ENCODE measurements around the gene ZC3H7A. TPM values are rescaled to one million over a fixed set of nuclear protein-coding genes. Genes with fewer than 3 reads are reported as not detected.

ZC3H7A gene
- total and polyA plus RNA-seq, 2 of the 4 experiments (the other 2 are of a cell fraction): 22.2 to 53.9 TPM

DNA sequence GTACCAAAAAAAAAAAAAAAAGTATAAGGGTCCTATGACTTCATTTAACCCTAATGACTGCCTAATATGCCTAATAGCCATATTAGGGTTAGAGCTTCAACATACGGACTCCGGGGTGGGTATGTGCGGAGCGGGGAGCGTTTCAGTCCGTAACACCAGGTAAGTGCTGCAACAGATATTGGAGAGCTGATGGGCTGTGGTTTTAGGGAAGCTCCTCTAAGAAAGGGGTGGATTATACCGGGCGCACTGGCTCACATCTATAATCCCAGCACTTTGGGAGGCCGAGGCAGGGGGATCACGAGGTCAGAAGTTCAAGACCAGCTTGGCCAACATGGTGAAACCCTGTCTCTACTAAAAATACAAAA lies 1.9 kb upstream of the ZC3H7A start:
- in situ Hi-C loops (cut with MboI; ENCODE audit: low sequenced_read_pairs) (no loop called here), intact Hi-C loops (cut with micrococcal nuclease) (no loop called here), dilution Hi-C loops (cut with HindIII; ENCODE audit: low sequenced_read_pairs, unreplicated experiment) (no loop called here)
- Histone ChIP-seq H3K4me2 (ENCODE audit: low read depth, low read length) (no peak overlapping the region), H4K20me1 (ENCODE audit: insufficient read depth, low read length) (peaks cover 21% of the 10 kb centered on the region), H3K4me1 (ENCODE audit: control insufficient read depth, insufficient read depth, low read length) (peaks cover 21% of the 10 kb centered on the region), H3K23ac (ENCODE audit: low read depth, low read length) (0 out of 2 replicates have a peak overlapping the region, but pooled peaks have one; percentile 95), H3K9me1 (ENCODE audit: insufficient read depth, low read length) (peaks cover 25% of the 10 kb centered on the region), H2AFZ (replicated peaks; ENCODE audit: low read length, poor library complexity) (no peak overlapping the region), H2BK15ac (ENCODE audit: low read depth, low read length) (no peak overlapping the region), H4K8ac (ENCODE audit: low read depth in 2 of 2, low read length in 2 of 2) (peak overlapping the region in 1 of 2 experiments; percentile 96; a peak in 2 of 4 replicates), H2BK5ac (ENCODE audit: low read depth, low read length, poor library complexity, severe bottlenecking) (no peak overlapping the region), H2AK9ac (replicated peaks; ENCODE audit: low read depth, low read length, poor library complexity) (no peak overlapping the region), H3K27me3 (ENCODE audit: control insufficient read depth, insufficient read depth, low read length) (no peaks in the 10 kb centered on the region), H4K91ac (ENCODE audit: insufficient read depth, low read depth, low read length) (no peak overlapping the region), H2BK120ac (ENCODE audit: low read depth, low read length) (no peak overlapping the region), H3K56ac (ENCODE audit: extremely low read depth, insufficient read depth, low read length) (no peak overlapping the region; the same call in 1 of the 2 replicates), H3K9ac (ENCODE audit: low read depth, low read length) (no peak overlapping the region), H3K4me3 (ENCODE audit: insufficient read depth, low read depth, low read length) (no peak overlapping the region), H2AK5ac (ENCODE audit: low read depth, low read length) (no peak overlapping the region), H3K36me3 (ENCODE audit: control insufficient read depth, insufficient read depth, low read length) (peaks cover 3% of the 10 kb centered on the region), H3K27ac (ENCODE audit: insufficient read depth, low read length) (no peak overlapping the region), H2BK20ac (ENCODE audit: low read depth, low read length) (no peak overlapping the region), H4K5ac (ENCODE audit: low read depth, low read length) (no peak overlapping the region), H3K9me3 (ENCODE audit: control insufficient read depth, insufficient read depth, low read length) (no peaks in the 10 kb centered on the region), H3K14ac (replicated peaks; ENCODE audit: low read depth, low read length) (no peak overlapping the region), H3K79me1 (ENCODE audit: low read depth in 1 of 2, low read length in 2 of 2) (peaks cover 20 to 70% of the 10 kb centered on the region in 2 experiments), H3K4ac (ENCODE audit: low read depth, low read length) (no peak overlapping the region), H3K18ac (ENCODE audit: low read depth, low read length) (no peak overlapping the region)
- CTCF ChIA-PET: interaction anchor here (0.6 kb wide), 1 partner anchor 403 kb away, joined by 3 read pairs; no protein-coding TSS in a partner anchor
- POLR2A ChIA-PET (ENCODE audit: unreplicated experiment): no interaction called here
- DNase-seq: no peak
- BruUV-seq (replicated peaks): no TSS peak
- ATAC-seq (ENCODE audit: low read depth): no peak
- TF ChIP-seq RFX5 (IDR thresholded peaks at IDR 0.05; ENCODE audit: low read depth, low read length): no peak
- no peak for TF ChIP-seq BHLHE40 (IDR thresholded peaks at IDR 0.05; ENCODE audit: low read depth, low read length)
- no peak for TF ChIP-seq RAD21 (IDR thresholded peaks at IDR 0.05; ENCODE audit: low read length)
- TF ChIP-seq MXI1 (IDR thresholded peaks at IDR 0.05; ENCODE audit: borderline replicate concordance, low read depth, low read length): no peak
- no peak for TF ChIP-seq CEBPB (IDR thresholded peaks at IDR 0.05; ENCODE audit: low read depth, low read length)
- TF ChIP-seq MAFK (IDR thresholded peaks at IDR 0.05; ENCODE audit: low read depth, low read length): no peak
- TF ChIP-seq NFE2L2 (IDR thresholded peaks at IDR 0.05; ENCODE audit: low read depth, low read length): no peak
- TF ChIP-seq, protein P1, sequence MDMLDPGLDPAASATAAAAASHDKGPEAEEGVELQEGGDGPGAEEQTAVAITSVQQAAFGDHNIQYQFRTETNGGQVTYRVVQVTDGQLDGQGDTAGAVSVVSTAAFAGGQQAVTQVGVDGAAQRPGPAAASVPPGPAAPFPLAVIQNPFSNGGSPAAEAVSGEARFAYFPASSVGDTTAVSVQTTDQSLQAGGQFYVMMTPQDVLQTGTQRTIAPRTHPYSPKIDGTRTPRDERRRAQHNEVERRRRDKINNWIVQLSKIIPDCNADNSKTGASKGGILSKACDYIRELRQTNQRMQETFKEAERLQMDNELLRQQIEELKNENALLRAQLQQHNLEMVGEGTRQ (IDR thresholded peaks at IDR 0.05; ENCODE audit: low read depth, low read length): no peak
- TF ChIP-seq POLR2A (IDR thresholded peaks at IDR 0.05; ENCODE audit: low read depth, low read length): no peak
- TF ChIP-seq MAZ (IDR thresholded peaks at IDR 0.05; ENCODE audit: borderline replicate concordance, low read depth, low read length): no peak
- TF ChIP-seq, protein P2, sequence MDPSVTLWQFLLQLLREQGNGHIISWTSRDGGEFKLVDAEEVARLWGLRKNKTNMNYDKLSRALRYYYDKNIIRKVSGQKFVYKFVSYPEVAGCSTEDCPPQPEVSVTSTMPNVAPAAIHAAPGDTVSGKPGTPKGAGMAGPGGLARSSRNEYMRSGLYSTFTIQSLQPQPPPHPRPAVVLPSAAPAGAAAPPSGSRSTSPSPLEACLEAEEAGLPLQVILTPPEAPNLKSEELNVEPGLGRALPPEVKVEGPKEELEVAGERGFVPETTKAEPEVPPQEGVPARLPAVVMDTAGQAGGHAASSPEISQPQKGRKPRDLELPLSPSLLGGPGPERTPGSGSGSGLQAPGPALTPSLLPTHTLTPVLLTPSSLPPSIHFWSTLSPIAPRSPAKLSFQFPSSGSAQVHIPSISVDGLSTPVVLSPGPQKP (IDR thresholded peaks at IDR 0.05; ENCODE audit: borderline replicate concordance, low read depth, low read length): no peak
- TF ChIP-seq, protein P3, sequence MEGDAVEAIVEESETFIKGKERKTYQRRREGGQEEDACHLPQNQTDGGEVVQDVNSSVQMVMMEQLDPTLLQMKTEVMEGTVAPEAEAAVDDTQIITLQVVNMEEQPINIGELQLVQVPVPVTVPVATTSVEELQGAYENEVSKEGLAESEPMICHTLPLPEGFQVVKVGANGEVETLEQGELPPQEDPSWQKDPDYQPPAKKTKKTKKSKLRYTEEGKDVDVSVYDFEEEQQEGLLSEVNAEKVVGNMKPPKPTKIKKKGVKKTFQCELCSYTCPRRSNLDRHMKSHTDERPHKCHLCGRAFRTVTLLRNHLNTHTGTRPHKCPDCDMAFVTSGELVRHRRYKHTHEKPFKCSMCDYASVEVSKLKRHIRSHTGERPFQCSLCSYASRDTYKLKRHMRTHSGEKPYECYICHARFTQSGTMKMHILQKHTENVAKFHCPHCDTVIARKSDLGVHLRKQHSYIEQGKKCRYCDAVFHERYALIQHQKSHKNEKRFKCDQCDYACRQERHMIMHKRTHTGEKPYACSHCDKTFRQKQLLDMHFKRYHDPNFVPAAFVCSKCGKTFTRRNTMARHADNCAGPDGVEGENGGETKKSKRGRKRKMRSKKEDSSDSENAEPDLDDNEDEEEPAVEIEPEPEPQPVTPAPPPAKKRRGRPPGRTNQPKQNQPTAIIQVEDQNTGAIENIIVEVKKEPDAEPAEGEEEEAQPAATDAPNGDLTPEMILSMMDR (conservative IDR thresholded peaks at IDR 0.05; ENCODE audit: low read depth, low read length): no peak
- TF ChIP-seq SMC3 (IDR thresholded peaks at IDR 0.05; ENCODE audit: low read depth, low read length): no peak
- no peak for TF ChIP-seq FOS (IDR thresholded peaks at IDR 0.05; ENCODE audit: low read depth, low read length)
- no peak for TF ChIP-seq RCOR1 (IDR thresholded peaks at IDR 0.05; ENCODE audit: insufficient replicate concordance, low read length)
- 83% methylated on average over 6 of the region's 10 CpGs; no CpG with 5 or more reads in 1 of the 2 experiments for WGBS, 2 experiments (ENCODE audit: extremely low coverage in 2 of 2, insufficient read length in 1 of 2)

Data from IMR-90 (cell line).